Cardiac muscle cell (in vitro differentiated cells and primary cell): ENCODE results near the gene LEPROT. TPM values are rescaled to one million over a fixed set of nuclear protein-coding genes. Genes with fewer than 3 reads are reported as not detected.

Source experiments
- DNase-seq, 2 donors: peaks; one replicate each; pipeline versions ENCODE4 v3.0.0 to v3.0.0-alpha.2; 2010 to 2017; ENCODE audit warnings: low read depth in 1 of 2, low spot score in 1 of 2
- H3K27ac ChIP-seq: fragments of 200-600 bp; sonication (generic); 2 replicates; pipeline ENCODE4 v1.5.1; 2016
- H3K27me3 ChIP-seq: fragments of 200-600 bp; sonication (generic); 2 replicates; pipeline ENCODE4 v1.6.0; 2016; ENCODE audit warnings: control low read depth
- H3K36me3 ChIP-seq: fragments of 200-600 bp; sonication (generic); 2 replicates; pipeline ENCODE4 v1.5.1; 2016; ENCODE audit warnings: control low read depth
- H3K4me1 ChIP-seq: fragments of 200-600 bp; sonication (generic); 2 replicates; pipeline ENCODE4 v1.8.1; 2017; ENCODE audit warnings: low read depth, mild to moderate bottlenecking, mixed run types
- H3K4me3 ChIP-seq: fragments of 200-600 bp; sonication (generic); 2 replicates; pipeline ENCODE4 v1.5.1; 2016; ENCODE audit warnings: mild to moderate bottlenecking
- H3K9me3 ChIP-seq: fragments of 200-600 bp; sonication (generic); 2 replicates; pipeline ENCODE4 v1.5.1; 2017; ENCODE audit warnings: low read depth, mild to moderate bottlenecking, control low read depth
- CTCF ChIP-seq: IDR thresholded peaks from 2 replicates; pipeline ENCODE4 v1.5.1; 2012; ENCODE audit warnings: low read depth, mild to moderate bottlenecking, low read length
- polyA plus RNA-seq: library from polyadenylated mRNA; unstranded; fragments of >200 nt; fragmentation: Nextera tagmentation; extraction: Ambion mirVana; gene quantifications from 2 replicates; pipeline ENCODE4 v1.2.1, GENCODE V29; 2016
- total RNA-seq: library from RNA; depleted of rRNA; stranded (reverse); fragments of >200 nt; gene quantifications from 2 replicates; pipeline ENCODE4 v1.2.3, GENCODE V29; 2016

Gene LEPROT
- total and polyA plus RNA-seq, 2 experiments from 2014 or later: 43.3 to 57.7 TPM

GRCh38 chr1:65412984-65413375, 7.5 kb upstream of the LEPROT start:
- Histone ChIP-seq H3K27me3 (no peaks in the 10 kb centered on the region), H3K4me1 (no peaks in the 10 kb centered on the region), H3K4me3 (no peak overlapping the region), H3K9me3 (no peaks in the 10 kb centered on the region), H3K36me3 (peaks cover 38% of the 10 kb centered on the region), H3K27ac (no peak overlapping the region)
- no peak for TF ChIP-seq CTCF
- no peak for DNase-seq

- Histone ChIP-seq H3K9me3 (no peaks in the 10 kb centered on the region), H3K36me3 (peaks cover 27% of the 10 kb centered on the region), H3K4me1 (peaks cover 6% of the 10 kb centered on the region), H3K27me3 (no peaks in the 10 kb centered on the region), H3K4me3 (no peak overlapping the region), H3K27ac (no peak overlapping the region)
- TF ChIP-seq CTCF: no peak
- DNase-seq: no peak
Observed at GRCh38 chr1:65414538-65414937, 5.9 kb upstream of the LEPROT start.

- Histone ChIP-seq H3K4me3 (no peak overlapping the region), H3K36me3 (peaks cover 12% of the 10 kb centered on the region), H3K4me1 (peaks cover 9% of the 10 kb centered on the region), H3K27ac (no peak overlapping the region), H3K27me3 (no peaks in the 10 kb centered on the region), H3K9me3 (no peaks in the 10 kb centered on the region)
- no peak for DNase-seq
- no peak for TF ChIP-seq CTCF
Observed at GRCh38 chr1:65416767-65417166, 3.7 kb upstream of the LEPROT start.

- Histone ChIP-seq H3K4me3 (no peak overlapping the region), H3K9me3 (no peaks in the 10 kb centered on the region), H3K36me3 (peaks cover 12% of the 10 kb centered on the region), H3K27ac (peak overlapping the region; percentile 74), H3K27me3 (no peaks in the 10 kb centered on the region), H3K4me1 (peaks cover 19% of the 10 kb centered on the region)
- no peak for DNase-seq
- TF ChIP-seq CTCF: no peak
Observed at GRCh38 chr1:65417729-65418128, 2.7 kb upstream of the LEPROT start.

- H3K9me3 ChIP-seq: no peaks in the 10 kb centered on the region
- no peak overlapping the region for H3K4me3 ChIP-seq
- H3K36me3 ChIP-seq: peaks cover 5% of the 10 kb centered on the region
- no peaks in the 10 kb centered on the region for H3K27me3 ChIP-seq
- H3K4me1 ChIP-seq: peaks cover 19% of the 10 kb centered on the region
- DNase-seq: no peak
- peak overlapping the region; percentile 74 for H3K27ac ChIP-seq
- no peak for TF ChIP-seq CTCF
Observed at GRCh38 chr1:65418522-65419185, 1.8 kb upstream of the LEPROT start.
